ENCODE data around the gene TLE1.
"Not testable (repeated sequence)": the region's sequence is repeated elsewhere in the genome, so short reads cannot be mapped to it uniquely, and the experiment has no call there.

TLE1 gene

DNA sequence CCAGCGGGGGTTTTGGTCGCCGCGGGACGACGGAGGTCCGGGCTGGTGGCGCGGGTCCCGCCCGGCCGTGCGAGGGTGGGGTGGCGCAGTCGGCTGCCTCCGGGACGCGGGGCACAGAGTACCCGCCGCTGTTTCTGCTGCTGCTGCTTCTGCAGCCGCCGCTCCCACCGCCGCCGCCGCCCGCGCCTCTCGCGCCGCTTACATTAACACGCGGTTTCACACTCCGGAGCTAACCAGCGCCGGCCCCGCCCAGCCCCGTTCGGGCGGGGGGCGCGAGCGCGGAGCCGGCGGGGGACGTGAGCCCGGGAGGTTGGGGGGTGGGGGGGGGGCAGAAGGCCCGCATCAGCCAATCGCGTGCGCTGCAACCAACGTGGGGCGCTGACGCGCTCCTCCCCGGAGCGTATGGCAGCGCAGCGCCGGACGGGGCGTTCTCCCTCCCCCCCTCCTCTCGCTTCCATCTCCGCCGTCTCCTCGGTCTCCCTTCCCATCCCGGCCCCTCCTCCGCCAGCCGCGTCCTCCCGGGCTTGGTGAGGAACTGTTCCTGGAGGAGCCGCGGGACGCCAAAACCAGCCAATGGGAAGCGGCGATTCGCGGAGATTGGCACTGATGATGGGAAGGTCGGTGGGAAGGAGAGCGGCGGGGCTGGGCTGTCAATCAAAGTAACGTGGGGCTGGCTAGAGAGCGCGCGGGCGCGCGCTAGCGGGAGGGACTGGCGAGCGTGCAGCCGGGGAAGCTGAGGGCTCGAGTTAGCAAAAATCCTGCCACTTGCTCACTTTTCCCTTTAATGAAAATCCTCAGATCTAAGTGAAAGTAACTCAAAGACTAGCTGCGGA lies at the start of gene TLE1:
TSS of gene TLE1 (minus strand) at position 205 of the 833 bp plus-strand sequence. CDS start 1,307 bp downstream, outside the sequence.
- peak; percentile 94 for DNase-seq

- no peak for DNase-seq
Measured at GRCh38 chr9:81737871-81738507, 48.6 kb upstream of the TLE1 start.

DNA sequence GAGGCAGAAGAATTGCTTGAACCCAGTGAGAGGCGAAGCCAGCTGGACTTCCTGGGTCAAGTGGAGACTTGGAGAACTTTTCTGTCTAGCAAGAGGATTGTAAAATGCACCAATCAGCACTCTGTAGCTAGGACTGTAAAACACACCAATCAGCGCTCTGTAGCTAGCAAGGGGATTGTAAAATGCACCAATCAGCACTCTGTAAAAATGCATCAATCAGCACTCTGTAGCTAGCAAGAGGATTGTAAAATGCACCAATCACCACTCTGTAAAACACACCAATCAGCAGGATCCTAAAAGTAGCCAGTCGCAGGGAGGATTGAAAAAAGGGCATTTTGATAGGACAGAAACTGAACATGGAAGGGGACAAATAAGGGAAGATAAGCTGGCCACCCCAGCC lies 41.2 kb upstream of the TLE1 start:
- not testable (repeated sequence) for DNase-seq

DNA sequence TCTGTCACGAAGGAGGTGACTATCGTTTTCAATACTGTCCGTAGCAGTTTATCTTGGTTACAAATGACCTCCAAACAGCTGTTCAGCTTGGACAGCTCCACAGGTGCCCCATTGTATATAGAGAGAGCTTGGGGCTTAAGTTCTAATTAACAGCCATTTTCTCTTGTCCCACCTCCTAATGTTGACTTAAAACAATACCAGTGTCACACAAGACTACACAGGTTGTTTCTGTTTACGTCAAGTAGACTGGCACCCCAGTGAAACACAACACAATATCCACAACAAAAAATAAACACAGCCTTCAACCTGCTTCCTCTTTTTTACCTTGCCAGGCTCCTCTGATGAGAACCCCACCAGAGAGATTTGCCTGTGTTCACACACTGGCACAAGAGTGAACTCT lies 39.8 kb upstream of the TLE1 start:
- DNase-seq = no peak

DNA sequence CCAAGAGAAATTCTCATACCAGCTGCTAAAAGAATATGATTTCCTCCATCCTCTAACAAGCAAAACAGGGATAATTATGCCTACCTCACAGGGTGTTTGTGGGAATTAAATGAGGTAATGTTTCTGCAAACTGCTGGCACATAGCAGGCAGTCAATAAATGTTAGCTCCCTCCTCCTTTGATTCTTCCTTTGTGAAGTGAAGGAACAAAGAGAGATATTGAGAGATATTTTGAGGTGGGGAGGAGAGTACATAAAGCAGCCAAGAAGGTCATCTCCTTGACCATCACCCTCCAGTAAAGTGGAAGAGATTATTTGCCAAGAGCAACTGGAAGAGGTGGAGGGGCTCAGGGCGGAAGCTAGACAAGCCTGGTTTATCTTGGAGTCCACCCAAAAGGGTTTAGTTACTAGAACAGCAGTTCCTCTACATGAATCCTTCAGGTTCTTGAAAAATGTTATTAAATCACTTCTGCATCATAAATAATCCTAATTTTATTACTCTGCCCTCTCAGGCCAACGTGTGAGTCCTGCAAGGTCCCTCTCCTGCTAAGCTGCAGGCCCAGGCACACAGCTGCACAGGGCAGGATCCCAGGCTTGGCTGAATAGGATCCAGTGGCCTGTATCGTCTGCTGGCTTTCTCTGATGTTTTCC lies 35.0 kb upstream of the TLE1 start:
- no peak for DNase-seq

- DNase-seq = no peak
Measured at GRCh38 chr9:81722277-81722676, 32.9 kb upstream of the TLE1 start.

DNA sequence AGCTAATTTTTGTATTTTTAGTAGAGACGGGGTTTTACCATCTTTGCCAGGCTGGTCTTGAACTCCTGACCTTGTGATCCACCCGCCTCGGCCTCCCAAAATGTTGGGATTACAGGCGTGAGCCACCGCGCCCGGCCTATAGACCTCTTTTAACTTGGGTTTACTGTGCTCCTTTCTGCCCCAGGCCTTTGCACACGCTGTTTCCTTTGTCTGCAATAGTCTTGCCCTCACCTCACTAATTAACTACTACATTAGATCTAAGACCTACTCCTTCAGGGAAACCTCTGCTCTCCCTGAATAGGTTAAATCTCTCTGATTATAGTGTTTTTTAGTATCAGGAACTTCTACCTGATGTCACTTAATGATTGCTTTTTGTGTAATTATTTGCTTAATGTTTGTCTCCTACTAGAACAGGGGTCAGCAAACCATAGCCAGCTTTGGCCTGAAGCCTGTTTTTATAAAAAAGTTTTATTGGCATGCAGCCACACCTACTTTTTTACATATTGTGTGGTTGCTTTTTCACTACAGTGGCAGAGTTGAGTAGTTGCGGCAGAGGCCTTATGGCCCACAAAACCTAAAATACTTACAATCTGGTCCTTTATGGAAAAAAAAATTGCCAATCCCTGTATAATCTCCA lies 31.2 kb upstream of the TLE1 start:
- DNase-seq = no peak

- no peak for DNase-seq
Measured at GRCh38 chr9:81719972-81720371, 30.6 kb upstream of the TLE1 start.

GRCh38 chr9:81718244-81718643 lies 28.9 kb upstream of the TLE1 start:
- no peak for DNase-seq

DNA sequence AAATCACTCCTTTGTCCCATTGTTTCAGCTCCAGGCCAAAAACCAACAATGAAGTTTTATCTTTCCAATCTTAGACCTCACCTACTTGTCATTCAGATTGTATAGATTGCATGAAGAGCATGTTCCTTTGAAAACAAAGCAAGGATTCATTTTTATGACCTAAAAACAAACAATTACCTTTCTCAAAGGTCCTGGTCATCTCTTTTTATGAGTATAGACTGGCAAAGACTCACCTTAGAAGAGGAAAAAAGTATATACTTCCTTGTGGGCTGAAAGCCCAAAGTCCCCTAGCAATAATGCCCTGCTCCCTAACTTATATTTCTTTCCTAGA lies 28.4 kb upstream of the TLE1 start:
- no peak for DNase-seq

DNA sequence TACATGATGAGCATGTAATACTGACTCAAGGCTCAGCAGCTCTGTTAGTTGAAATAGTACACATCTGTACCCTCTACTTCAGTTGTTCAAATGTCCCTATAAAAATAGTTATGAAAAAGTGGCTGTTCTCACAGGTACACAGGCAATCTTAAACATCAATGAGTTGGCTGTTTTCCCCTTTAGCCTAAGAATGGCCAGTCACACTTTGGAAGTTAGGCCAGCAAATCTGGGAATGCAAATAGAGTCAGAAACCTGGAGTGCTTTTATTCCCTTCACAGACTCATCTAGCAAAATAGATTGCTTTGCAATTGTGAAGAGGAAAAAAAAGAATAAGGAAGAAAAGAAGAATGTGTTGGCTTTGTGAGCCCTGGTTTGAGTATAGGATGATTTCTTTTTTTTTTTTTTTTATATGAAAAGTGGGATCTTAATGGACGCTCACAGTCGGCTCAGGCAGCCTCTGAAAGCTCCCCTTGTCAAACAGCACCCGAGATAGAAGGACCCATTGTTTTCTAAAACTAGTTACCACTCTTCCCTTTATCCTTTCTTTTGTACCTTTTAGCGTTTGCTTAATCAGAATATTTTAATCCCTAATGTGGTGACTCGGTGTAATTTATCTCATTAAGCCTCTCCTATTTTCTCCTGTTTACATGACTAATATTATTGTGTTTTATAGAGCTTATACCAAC lies 27.9 kb upstream of the TLE1 start:
- no peak for DNase-seq

DNA sequence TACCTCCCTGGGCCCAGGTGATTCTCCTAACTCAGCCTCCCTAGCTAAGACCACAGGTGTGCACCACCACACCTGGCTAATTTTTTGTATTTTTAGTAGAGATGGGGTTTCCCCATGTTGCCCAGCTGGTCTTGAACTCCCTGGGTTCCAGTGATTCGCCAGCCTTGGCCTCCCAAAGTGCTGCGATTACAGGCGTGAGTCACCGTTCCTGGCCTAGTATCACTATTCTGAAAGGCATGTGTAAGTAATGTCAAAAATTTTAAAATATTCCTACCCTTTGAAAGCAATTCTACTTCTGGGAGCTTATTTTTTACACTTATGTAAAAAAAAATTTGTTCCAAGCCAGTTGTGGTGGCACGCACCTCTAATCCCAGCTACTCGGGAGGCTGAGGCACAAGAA lies 27.1 kb upstream of the TLE1 start:
- DNase-seq = no peak

GRCh38 chr9:81705578-81705977 lies 16.2 kb upstream of the TLE1 start:
- no peak for DNase-seq

GRCh38 chr9:81694541-81694940 lies 5.2 kb upstream of the TLE1 start:
- DNase-seq = no peak

GRCh38 chr9:81693671-81694378 lies 4.5 kb upstream of the TLE1 start:
- no peak for DNase-seq

DNA sequence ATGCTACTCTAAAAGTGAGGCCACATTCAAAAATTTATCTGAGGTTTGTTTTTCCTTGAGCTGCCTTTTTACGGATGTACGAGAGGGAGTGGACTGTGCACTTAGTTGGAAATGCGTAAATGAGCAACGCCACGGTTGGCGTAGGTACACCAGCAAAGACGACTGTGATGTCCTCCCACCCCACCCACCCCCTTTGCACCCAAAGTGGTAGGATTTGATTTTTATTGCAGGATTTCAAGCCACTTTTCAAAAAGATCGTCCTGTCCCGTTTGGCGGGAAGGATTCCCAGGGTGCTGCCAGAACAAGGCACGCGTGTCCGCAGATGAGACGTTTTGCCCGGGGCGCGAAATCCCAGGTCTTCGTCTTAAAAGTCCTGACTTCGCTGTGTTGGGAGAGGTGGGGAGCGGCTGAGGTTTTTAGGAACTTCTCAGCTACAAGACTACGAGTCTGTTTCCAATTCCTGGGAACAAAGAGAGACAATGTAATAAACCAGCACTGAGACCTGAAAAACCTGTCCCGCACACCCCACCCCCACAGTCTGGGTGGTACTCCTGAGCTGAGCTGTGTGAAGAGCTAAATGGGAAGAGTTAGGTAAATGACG lies 1.0 kb upstream of the TLE1 start:
- no peak for DNase-seq

DNA sequence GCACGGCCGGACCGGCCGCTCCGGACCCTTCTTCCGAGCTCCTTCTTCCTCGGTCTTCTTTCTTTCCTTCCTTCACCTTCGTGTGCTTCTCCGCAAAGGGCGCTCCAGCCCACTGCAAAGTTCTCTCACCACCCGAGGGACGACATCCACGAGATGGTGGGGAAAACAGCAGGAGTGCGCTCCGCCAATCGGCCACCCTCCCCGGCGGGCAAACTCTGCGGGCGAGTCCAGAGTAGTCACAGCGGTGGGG lies 329 bp downstream of the TLE1 start:
- not testable (repeated sequence) for DNase-seq

DNA sequence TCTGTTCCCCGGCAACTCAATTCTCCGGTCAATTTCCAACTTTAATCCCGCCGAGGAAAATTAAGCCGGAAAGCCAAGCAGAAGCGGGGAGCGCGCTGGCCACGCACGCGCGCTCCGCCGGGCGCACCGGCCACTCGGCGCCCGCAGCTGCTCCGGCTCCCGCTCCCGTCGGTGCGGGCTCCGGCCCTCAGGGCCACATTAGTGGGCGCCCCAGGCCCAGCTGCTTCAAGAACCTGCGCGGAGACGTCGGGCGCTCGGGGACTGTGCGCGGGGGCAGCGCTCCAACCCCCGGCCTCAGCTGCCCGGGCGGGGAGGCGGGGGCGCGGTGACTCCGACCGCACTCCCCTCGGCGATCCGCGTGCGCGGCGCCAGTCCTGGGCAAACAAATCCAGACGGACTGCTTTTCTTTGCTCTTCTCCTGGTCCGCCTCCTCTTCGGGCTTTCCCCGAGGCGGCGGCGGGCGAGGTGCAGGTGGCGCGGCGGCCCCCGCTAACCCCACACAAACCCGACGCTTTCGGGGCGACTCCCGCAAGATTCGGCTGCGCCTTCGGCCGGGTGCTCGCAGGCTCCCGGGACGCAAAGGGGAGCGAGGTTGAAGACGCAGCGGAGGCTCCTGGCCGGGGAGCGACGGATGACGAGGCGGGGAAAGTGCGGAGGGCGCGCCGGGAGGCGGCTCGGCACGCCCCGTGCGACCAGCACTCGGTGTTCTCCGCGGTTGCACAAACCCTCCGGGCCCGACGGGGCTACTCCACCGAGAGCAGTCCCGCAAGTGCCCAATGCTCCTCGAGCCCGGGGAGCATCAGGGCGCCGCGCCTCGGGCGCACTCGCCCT lies 870 bp downstream of the TLE1 start:
- DNase-seq = not testable (repeated sequence)

DNA sequence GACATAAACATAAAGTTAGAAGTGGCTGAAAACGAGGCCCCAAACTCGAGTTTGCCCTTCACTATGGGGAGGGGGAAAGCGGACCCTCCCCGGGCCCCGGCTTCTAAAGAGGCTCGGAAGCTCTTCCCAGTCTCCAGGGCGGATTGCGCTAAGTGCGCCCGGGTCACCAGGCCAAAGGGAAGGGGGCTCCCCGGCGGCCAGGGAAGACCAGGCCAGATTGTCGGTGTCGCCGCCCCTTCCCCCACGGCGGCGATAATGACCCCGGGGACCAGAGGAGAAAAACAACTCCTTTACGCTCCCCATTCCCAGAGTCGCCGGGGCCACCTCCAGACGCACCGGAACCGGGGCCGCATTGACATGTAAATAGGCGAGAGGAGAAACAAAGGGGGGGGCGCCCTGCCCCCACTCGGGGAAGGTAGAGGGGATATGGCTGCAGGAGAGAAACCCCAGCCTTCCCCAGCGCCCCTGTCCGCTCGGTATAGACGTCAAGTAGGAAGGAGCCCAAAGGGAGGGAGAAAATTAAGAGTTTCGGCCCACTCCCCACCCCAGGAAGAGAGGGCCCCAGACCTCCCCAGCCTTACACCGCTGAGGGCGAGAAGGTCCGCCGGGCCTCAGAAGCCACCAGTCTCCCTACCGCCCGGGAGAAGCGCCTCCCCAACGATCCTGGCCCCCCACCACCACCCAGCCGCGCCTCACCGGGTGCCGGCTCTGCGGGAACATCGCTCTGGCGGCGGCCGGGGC lies 1.7 kb downstream of the TLE1 start:
- DNase-seq = no peak

All from NCI-H1436 treated with DMSO at 0.1 percent for 48 hours (cell line).